ACC112 (cell line): ENCODE measurements around the gene REPS2.

ENCODE experiments used
- H2AFZ ChIP-seq: fragments of 200-600 bp; sonication (generic); one replicate; pipeline ENCODE4 v1.6.0; 2017; ENCODE audit warnings: antibody characterized with exemption, low read length; ENCODE audit not compliant: unreplicated experiment
- H3K27ac ChIP-seq: fragments of 200-600 bp; sonication (generic); 2 replicates; pipeline ENCODE4 v1.5.1; 2014; ENCODE audit warnings: low read depth, mild to moderate bottlenecking, antibody characterized with exemption, low read length, moderate library complexity
- H3K27me3 ChIP-seq: fragments of 200-600 bp; sonication (generic); 2 replicates; pipeline ENCODE4 v1.6.1; 2014; ENCODE audit warnings: mild to moderate bottlenecking, antibody characterized with exemption, low read length, moderate library complexity, mixed read lengths; ENCODE audit not compliant: insufficient read depth
- H3K36me3 ChIP-seq: fragments of 200-600 bp; sonication (generic); 2 replicates; pipeline ENCODE4 v1.6.1; 2016; ENCODE audit warnings: mild to moderate bottlenecking, antibody characterized with exemption, low read length, moderate library complexity, mixed read lengths; ENCODE audit not compliant: insufficient read depth
- H3K4me1 ChIP-seq: fragments of 200-600 bp; sonication (generic); one replicate; pipeline ENCODE4 v1.6.1; 2016; ENCODE audit warnings: low read length, mixed read lengths; ENCODE audit not compliant: insufficient read depth, unreplicated experiment, control insufficient read depth
- H3K4me3 ChIP-seq: fragments of 200-600 bp; sonication (generic); 2 replicates; pipeline ENCODE4 v1.5.1; 2014; ENCODE audit warnings: mild to moderate bottlenecking, low read depth, low read length
- H3K79me2 ChIP-seq: fragments of 200-600 bp; sonication (generic); one replicate; pipeline ENCODE4 v1.6.0; 2016; ENCODE audit warnings: low read length; ENCODE audit not compliant: control insufficient read depth, unreplicated experiment, insufficient read depth

The REPS2 gene

DNA sequence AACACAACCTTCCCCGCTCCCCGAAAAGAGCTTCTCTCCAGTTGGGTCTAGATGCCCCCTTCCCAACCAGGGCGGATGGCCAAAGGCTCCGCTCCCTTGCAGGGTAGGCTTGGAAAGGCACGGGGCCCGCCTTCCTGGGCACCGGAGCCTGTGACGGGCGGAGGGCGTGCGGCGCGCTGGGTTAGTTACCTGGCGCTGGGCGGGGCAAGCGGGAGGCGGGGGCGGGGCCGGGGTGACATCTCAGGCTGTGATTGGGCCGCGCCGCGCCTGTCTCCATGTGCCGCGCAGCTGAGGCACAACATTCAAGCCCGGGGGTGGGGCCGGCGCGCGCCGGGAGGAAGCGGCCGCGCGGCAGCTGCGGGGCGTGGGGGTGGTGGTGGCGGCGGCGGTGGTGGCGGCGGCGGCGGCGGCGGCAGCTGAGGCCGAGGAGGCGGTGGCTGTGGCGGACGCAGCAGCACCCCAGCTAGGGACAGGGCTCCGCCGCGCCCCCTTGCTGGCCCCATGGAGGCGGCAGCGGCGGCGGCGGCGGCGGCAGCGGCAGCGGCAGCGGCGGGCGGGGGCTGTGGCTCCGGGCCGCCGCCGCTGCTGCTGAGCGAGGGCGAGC lies at the start of gene REPS2:
TSS of gene REPS2 (plus strand) at position 298 of the 604 bp plus-strand sequence. CDS start at position 502, 204 bp downstream.
- Histone ChIP-seq H3K27ac (no peak within 1 kb of the TSS), H3K4me3 (peak within 1 kb of the TSS; percentile 73), H3K27me3 (peaks cover 13% of the 10 kb centered on the region)

DNA sequence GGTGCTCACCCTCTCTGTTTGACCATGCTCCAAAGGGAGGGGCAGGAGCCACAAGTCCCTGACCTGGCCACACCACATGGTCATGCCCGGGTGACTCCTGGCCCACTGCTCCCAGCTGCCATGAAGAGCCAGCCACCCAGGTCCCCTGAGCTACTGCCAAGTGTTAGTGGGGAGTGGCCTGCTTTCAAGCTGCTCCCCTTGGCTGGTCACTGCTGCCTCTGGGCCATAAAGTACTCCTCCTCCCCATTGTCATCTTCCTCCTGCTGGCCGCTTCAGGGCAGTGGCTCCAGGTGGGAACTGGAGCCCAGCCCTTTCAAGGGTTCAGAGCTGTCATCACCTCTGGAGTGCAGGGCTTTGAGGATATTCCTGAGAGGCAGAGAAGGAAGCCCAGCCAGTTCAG lies 49.0 kb upstream of the REPS2 start:
- no peaks in the 10 kb centered on the region for H3K27me3 ChIP-seq
- H3K4me3 ChIP-seq = no peak overlapping the region
- H3K27ac ChIP-seq = no peak overlapping the region
- H3K4me1 ChIP-seq = peaks cover 5% of the 10 kb centered on the region
- H2AFZ ChIP-seq = no peak overlapping the region
- no peaks in the 10 kb centered on the region for H3K36me3 ChIP-seq
- H3K79me2 ChIP-seq = no peaks in the 10 kb centered on the region

More for the DNA sequence above, at the start of gene REPS2:
- H3K36me3 ChIP-seq = no peaks in the 10 kb centered on the region
- peaks cover 4% of the 10 kb centered on the region for H3K4me1 ChIP-seq
- peak within 1 kb of the TSS; percentile 91 for H2AFZ ChIP-seq
- H3K79me2 ChIP-seq = no peaks in the 10 kb centered on the region

DNA sequence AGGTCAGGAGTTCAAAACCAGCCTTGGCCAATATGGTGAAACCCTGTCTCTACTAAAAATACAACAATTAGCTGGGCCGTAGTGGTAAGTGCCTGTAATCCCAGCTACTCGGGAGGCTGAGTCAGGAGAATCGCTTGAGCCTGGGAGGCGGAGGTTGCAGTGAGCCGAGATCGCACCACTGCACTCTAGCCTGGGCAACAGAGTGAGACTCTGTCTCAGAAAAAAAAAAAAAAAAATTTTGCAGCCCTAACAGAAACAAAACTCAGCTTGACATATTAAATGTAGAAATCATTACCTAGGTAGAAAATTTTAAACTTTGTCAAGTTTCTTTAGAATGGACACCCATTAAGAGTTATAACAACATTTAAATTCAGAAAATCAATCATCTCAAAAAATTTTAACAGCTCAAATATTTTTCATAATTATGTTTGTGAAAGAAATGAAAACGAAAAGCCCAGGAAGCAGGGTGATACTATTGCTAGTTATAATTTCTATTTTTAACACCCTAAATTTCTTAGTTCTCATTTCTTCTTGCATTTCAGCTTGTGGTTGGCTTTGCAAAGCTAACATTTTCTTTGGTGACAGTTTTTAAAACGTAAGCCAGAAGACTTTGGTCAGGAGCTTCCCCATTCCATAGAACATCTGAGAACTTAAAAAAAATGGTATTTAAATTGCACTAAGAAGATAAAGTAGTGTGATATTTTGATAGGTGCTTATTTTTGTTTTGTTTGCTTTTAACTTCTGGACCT lies 43.0 kb upstream of the REPS2 start:
- Histone ChIP-seq H3K27me3 (no peaks in the 10 kb centered on the region), H3K36me3 (no peaks in the 10 kb centered on the region), H3K79me2 (no peaks in the 10 kb centered on the region), H2AFZ (no peak overlapping the region), H3K27ac (no peak overlapping the region), H3K4me3 (no peak overlapping the region), H3K4me1 (no peaks in the 10 kb centered on the region)

DNA sequence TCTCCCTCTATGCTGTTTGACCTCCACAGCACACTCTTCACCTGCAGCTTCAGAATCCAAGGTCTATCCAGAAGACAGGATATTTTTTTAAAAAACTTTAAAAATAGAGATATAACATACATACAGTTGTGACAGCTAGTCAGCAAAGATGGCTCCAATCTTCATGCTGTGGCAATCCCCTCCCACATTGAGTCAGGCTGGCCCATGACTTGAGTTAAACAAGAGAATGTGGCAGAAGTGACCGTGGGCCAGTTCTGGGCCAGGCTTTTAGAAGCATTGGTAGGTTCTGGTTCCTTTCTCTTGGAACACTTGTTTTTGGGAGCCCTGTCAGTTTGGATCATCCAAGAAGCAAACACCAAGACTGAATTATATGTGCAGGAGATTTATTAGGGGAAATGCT lies 36.1 kb upstream of the REPS2 start:
- H3K36me3 ChIP-seq = no peaks in the 10 kb centered on the region
- H2AFZ ChIP-seq = no peak overlapping the region
- no peak overlapping the region for H3K4me3 ChIP-seq
- no peak overlapping the region for H3K27ac ChIP-seq
- H3K27me3 ChIP-seq = no peaks in the 10 kb centered on the region
- H3K4me1 ChIP-seq = no peaks in the 10 kb centered on the region
- H3K79me2 ChIP-seq = no peaks in the 10 kb centered on the region

DNA sequence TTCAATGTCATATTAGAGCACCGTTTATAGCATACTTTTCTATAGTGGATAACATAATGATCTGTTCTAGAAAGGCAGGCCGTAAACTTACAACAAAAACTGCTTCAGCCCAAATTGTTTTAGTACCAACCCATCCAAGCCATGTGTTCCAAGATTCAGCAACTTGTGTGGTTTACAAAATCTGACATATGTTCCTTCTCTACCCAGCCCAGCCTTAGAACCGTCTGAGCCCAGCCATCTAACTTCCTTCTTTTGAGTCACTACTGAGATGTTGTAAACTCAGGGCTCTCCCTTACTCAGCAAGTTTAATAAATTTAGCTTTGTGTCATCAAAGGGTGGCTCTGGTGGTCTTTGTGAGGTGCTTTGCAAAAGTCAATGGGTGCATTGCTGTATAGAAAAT lies 32.4 kb upstream of the REPS2 start:
- Histone ChIP-seq H3K79me2 (no peaks in the 10 kb centered on the region), H3K27ac (no peak overlapping the region), H3K27me3 (no peaks in the 10 kb centered on the region), H3K4me1 (no peaks in the 10 kb centered on the region), H3K36me3 (no peaks in the 10 kb centered on the region), H3K4me3 (no peak overlapping the region), H2AFZ (no peak overlapping the region)

DNA sequence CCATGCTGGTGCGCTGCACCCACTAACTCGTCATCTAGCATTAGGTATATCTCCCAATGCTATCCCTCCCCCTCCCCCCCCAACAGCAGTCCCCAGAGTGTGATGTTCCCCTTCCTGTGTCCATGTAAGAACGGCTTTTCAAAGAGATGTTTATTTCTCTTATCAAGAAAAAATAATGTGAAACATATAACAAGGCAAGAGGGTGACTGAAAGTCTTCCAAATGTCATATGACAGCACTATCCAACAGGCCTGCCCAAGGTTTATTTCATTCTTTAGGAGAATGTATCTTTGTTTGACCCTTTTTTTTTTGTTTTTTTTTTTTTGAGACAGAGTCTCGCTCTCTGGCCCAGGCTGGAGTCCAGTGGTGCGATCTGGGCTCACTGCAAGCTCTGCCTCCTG lies 29.9 kb upstream of the REPS2 start:
- H3K4me1 ChIP-seq = no peaks in the 10 kb centered on the region
- H3K79me2 ChIP-seq = no peaks in the 10 kb centered on the region
- no peaks in the 10 kb centered on the region for H3K27me3 ChIP-seq
- no peak overlapping the region for H3K27ac ChIP-seq
- H2AFZ ChIP-seq = no peak overlapping the region
- no peaks in the 10 kb centered on the region for H3K36me3 ChIP-seq
- no peak overlapping the region for H3K4me3 ChIP-seq

DNA sequence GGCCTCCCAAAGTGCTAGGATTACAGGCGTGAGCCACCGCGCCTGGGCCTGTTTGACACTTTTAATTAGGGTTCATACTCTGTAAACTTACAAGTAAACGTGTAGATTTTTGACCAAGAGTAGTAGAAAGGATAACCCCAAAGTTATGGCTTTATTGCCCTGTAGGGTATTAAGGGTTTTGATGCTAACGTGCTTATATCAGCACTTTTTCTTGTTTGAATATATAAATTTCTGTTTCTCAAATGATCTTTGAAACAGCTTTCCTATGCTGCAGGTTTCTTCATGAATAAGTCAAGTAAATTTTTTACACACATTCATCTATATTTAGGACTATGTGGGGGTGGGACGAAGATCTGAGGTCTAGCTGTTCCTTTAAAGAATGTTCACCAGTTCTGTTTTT lies 29.3 kb upstream of the REPS2 start:
- Histone ChIP-seq H3K27ac (no peak overlapping the region), H3K27me3 (no peaks in the 10 kb centered on the region), H2AFZ (no peak overlapping the region), H3K79me2 (no peaks in the 10 kb centered on the region), H3K4me3 (no peak overlapping the region), H3K4me1 (no peaks in the 10 kb centered on the region), H3K36me3 (no peaks in the 10 kb centered on the region)

DNA sequence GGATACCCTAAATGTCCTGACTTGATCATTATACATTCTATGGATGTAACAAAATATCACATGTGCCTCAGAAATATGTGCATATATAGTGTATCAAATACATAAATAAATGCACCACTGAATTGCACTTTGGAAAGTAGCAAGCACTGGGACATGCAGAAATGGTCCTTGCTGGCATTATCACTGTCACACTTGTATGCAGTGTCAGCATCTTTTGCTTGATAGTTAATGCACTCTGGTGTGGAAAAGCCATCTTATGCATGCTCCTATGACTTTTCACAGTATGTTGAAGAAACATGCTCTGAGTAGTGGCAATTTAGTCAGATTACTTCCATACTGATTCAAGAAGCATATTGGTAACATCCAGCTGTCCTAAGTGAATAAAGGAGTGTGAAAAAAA lies 27.5 kb upstream of the REPS2 start:
- Histone ChIP-seq H3K4me1 (no peaks in the 10 kb centered on the region), H3K36me3 (no peaks in the 10 kb centered on the region)

DNA sequence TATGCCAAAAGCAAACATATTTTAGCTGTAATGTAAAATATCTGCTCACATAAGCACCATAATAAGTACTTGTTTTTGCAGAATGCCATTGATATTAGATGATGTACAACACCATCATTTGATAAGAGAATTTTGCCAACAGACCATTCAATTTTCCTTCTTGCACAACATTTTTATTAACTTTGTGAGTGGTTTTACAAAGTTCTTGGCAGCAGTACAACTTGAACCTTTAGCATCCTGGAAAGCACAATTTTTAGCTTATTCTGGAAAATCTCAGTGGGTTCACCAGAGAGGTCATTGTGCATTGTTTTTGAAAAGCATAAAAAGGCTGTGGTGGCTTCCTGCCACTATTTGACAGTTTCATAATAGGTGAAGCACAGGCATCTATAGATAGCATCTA lies 26.4 kb upstream of the REPS2 start:
- H3K27ac ChIP-seq = no peak overlapping the region
- H3K4me3 ChIP-seq = no peak overlapping the region
- no peaks in the 10 kb centered on the region for H3K79me2 ChIP-seq
- no peak overlapping the region for H2AFZ ChIP-seq
- no peaks in the 10 kb centered on the region for H3K36me3 ChIP-seq
- H3K27me3 ChIP-seq = no peaks in the 10 kb centered on the region
- no peaks in the 10 kb centered on the region for H3K4me1 ChIP-seq

More for the DNA sequence above, 27.5 kb upstream of the REPS2 start:
- Histone ChIP-seq H3K4me3 (no peak overlapping the region), H3K27ac (no peak overlapping the region), H3K27me3 (no peaks in the 10 kb centered on the region), H2AFZ (no peak overlapping the region), H3K79me2 (no peaks in the 10 kb centered on the region)

DNA sequence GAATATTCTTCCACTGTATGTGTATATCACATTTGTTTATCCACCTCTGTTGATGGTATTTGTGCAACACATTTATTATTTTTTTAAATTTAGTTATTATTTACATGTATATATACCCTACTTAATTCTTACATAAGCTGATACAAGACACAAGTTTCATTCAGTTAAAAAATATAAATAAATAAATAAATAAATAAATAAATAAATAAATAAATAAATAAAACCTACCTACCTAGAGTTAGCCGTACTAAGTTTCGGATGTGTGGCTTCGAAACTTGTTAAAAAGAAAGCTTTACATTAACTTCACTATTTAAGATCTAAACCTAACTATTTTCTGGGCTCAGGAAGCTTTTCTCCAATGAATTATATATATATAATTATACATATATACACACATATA lies 23.3 kb upstream of the REPS2 start:
- Histone ChIP-seq H3K79me2 (no peaks in the 10 kb centered on the region), H3K27me3 (no peaks in the 10 kb centered on the region), H3K27ac (no peak overlapping the region), H2AFZ (no peak overlapping the region), H3K4me3 (no peak overlapping the region), H3K36me3 (no peaks in the 10 kb centered on the region), H3K4me1 (no peaks in the 10 kb centered on the region)
